Measurements from ENCODE around the gene SHLD1. TPM values are rescaled to one million over a fixed set of nuclear protein-coding genes. Genes with fewer than 3 reads are reported as not detected.
"Not testable (repeated sequence)": the region's sequence is repeated elsewhere in the genome, so short reads cannot be mapped to it uniquely, and the experiment has no call there.

Gene SHLD1
- total RNA-seq, 1 donor from 2014 or later, result 4.1 TPM

DNA sequence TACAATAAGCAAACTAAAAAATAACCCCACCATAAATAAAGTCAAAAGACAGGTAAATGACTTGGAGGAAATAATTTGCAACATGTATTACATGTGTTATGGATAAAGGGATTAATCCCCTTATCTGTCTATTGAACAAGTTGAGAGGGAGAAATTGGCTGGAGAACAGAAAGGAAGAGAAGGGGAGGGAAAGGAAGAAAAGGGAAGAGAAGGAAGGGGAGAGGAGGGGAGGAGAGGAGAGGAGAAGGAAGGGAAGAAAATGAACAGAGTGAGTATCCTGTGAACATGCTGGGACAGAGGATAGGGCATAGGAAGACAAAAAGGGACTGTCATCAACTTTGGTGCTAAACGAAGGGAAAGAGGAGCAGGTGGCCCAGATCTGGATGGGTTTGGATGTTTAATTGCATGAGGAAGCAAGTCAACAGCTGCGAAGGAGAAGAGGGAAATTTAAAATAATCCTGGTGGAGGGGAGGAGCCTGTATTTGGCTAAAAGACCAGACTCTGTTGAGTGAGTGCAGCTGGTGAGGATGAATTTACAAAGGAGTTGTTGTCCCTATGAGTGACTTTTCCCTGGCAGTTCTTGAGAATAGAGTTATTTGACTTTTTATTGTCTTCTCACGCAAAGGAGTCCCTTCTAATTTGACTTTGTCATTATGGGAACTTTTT is 14.2 kb upstream of the SHLD1 start:
- H3K36me3 Mint-ChIP-seq (ENCODE audit: unreplicated experiment), result no peaks in the 10 kb centered on the region
- no peaks in the 10 kb centered on the region for H3K9me3 Mint-ChIP-seq (ENCODE audit: unreplicated experiment)
- peaks cover 43% of the 10 kb centered on the region for H3K27me3 Mint-ChIP-seq (ENCODE audit: unreplicated experiment)
- TF ChIP-seq CTCF (IDR thresholded peaks at IDR 0.05), result no peak
- peaks cover 1% of the 10 kb centered on the region for H3K4me1 Mint-ChIP-seq (ENCODE audit: unreplicated experiment)
- H3K27ac Mint-ChIP-seq (ENCODE audit: unreplicated experiment), result no peak overlapping the region
- H3K4me3 Mint-ChIP-seq (ENCODE audit: unreplicated experiment), result no peak overlapping the region
- no peak for DNase-seq (ENCODE audit: extremely low spot score, unreplicated experiment)

DNA sequence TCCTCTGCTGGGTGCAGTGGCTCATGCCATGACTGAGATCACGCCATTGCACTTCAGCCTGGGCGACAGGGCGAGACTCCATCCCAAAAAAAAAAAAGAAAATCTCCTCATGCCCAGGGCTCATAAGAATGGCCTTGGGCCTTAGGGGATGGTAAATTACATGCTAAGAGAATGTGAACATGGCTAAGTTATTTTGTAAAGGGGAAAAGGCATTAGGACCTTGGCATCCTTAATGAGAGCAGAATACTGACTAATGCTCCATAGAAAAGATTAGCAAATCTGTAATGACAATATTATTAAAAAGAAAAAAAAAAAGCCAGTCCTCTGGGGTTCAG is 12.6 kb upstream of the SHLD1 start:
- Mint-ChIP-seq H3K9me3 (ENCODE audit: unreplicated experiment) (no peaks in the 10 kb centered on the region), H3K27ac (ENCODE audit: unreplicated experiment) (no peak overlapping the region), H3K27me3 (ENCODE audit: unreplicated experiment) (peaks cover 32% of the 10 kb centered on the region), H3K36me3 (ENCODE audit: unreplicated experiment) (no peaks in the 10 kb centered on the region), H3K4me3 (ENCODE audit: unreplicated experiment) (no peak overlapping the region), H3K4me1 (ENCODE audit: unreplicated experiment) (peaks cover 9% of the 10 kb centered on the region)
- no peak for TF ChIP-seq CTCF (IDR thresholded peaks at IDR 0.05)
- DNase-seq (ENCODE audit: extremely low spot score, unreplicated experiment), result no peak

- Mint-ChIP-seq H3K9me3 (ENCODE audit: unreplicated experiment) (no peaks in the 10 kb centered on the region), H3K4me1 (ENCODE audit: unreplicated experiment) (peaks cover 9% of the 10 kb centered on the region), H3K4me3 (ENCODE audit: unreplicated experiment) (no peak overlapping the region), H3K27ac (ENCODE audit: unreplicated experiment) (no peak overlapping the region), H3K27me3 (ENCODE audit: unreplicated experiment) (peaks cover 29% of the 10 kb centered on the region), H3K36me3 (ENCODE audit: unreplicated experiment) (no peaks in the 10 kb centered on the region)
- no peak for DNase-seq (ENCODE audit: extremely low spot score, unreplicated experiment)
- TF ChIP-seq CTCF (IDR thresholded peaks at IDR 0.05), result no peak
These were observed 12.2 kb upstream of the SHLD1 start for GRCh38 chr20:5737966-5738365.

DNA sequence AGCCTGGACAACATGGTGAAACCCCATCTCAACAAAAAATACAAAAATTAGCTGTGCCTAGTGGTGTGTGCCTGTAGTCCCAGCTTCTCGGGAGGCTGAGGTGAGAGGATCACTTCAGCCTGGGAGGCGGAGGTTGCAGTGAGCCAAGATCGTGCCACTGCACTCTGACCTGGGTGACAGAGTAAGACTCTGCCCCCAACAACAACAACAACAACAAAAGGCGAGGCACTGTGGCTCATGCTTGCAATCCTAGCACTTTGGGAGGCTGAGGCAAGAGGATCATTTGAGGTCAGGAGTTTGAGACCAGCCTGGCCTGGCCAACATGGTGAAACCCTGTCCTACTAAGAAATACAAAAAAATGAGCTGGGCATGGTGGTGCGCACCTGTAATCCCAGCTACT is 9.6 kb upstream of the SHLD1 start:
- H3K4me1 Mint-ChIP-seq (ENCODE audit: unreplicated experiment); H3K36me3 Mint-ChIP-seq (ENCODE audit: unreplicated experiment); DNase-seq (ENCODE audit: extremely low spot score, unreplicated experiment); H3K4me3 Mint-ChIP-seq (ENCODE audit: unreplicated experiment); H3K27ac Mint-ChIP-seq (ENCODE audit: unreplicated experiment); H3K9me3 Mint-ChIP-seq (ENCODE audit: unreplicated experiment): not testable (repeated sequence)
- peaks cover 22% of the 10 kb centered on the region for H3K27me3 Mint-ChIP-seq (ENCODE audit: unreplicated experiment)

GRCh38 chr20:5741089-5741488 is 9.1 kb upstream of the SHLD1 start:
- H3K4me1 Mint-ChIP-seq (ENCODE audit: unreplicated experiment), result peaks cover 9% of the 10 kb centered on the region

More at GRCh38 chr20:5741089-5741488, 9.1 kb upstream of the SHLD1 start:
- no peaks in the 10 kb centered on the region for H3K9me3 Mint-ChIP-seq (ENCODE audit: unreplicated experiment)
- no peak for TF ChIP-seq CTCF (IDR thresholded peaks at IDR 0.05)
- H3K36me3 Mint-ChIP-seq (ENCODE audit: unreplicated experiment), result no peaks in the 10 kb centered on the region
- peaks cover 22% of the 10 kb centered on the region for H3K27me3 Mint-ChIP-seq (ENCODE audit: unreplicated experiment)
- no peak for DNase-seq (ENCODE audit: extremely low spot score, unreplicated experiment)
- H3K27ac Mint-ChIP-seq (ENCODE audit: unreplicated experiment), result no peak overlapping the region
- H3K4me3 Mint-ChIP-seq (ENCODE audit: unreplicated experiment), result no peak overlapping the region
